Measurements from ENCODE around the gene REPIN1.

REPIN1 gene

GRCh38 chr7:150409300-150410030 lies 40.8 kb downstream of the REPIN1 start:
- no peak for DNase-seq

- DNase-seq, result no peak
Measured at GRCh38 chr7:150410131-150410530, 41.5 kb downstream of the REPIN1 start.

GRCh38 chr7:150410680-150411346 lies 42.2 kb downstream of the REPIN1 start:
- DNase-seq, result no peak

GRCh38 chr7:150411606-150412005 lies 43.0 kb downstream of the REPIN1 start:
- no peak for DNase-seq

- DNase-seq, result no peak
Measured at GRCh38 chr7:150412016-150412415, 43.4 kb downstream of the REPIN1 start.

- DNase-seq, result no peak
Measured at GRCh38 chr7:150412518-150413488, 44.2 kb downstream of the REPIN1 start.

GRCh38 chr7:150413640-150414081 lies 45.0 kb downstream of the REPIN1 start:
- DNase-seq, result no peak

- no peak for DNase-seq
Measured at GRCh38 chr7:150415161-150416153, 46.8 kb downstream of the REPIN1 start.

- no peak for DNase-seq
Measured at GRCh38 chr7:150417239-150417638, 48.6 kb downstream of the REPIN1 start.

GRCh38 chr7:150417863-150418262 lies 49.2 kb downstream of the REPIN1 start:
- DNase-seq, result no peak

- DNase-seq, result no peak
Measured at GRCh38 chr7:150420242-150420641, 51.6 kb downstream of the REPIN1 start.

GRCh38 chr7:150420987-150421674 lies 52.5 kb downstream of the REPIN1 start:
- peak; percentile 84 to 88 for DNase-seq

GRCh38 chr7:150421831-150422230 lies 53.2 kb downstream of the REPIN1 start:
- no peak for DNase-seq

Measured in CD4-positive, alpha-beta T cell treated with Interleukin-1 beta for 1 hour (primary cell).